ENCODE measurements around the gene KCTD1. TPM values are rescaled to one million over a fixed set of nuclear protein-coding genes. Genes with fewer than 3 reads are reported as not detected.

KCTD1 gene
- total and polyA plus RNA-seq, 2 donors (not counting 1 experiment from before 2014, with no cell fraction given), result 2.3 to 5.0 TPM

GRCh38 chr18:26474542-26474941 lies 73.8 kb downstream of the KCTD1 start:
- Histone ChIP-seq H3K4me1 (ENCODE audit: control insufficient read depth in 2 of 2, insufficient read depth in 2 of 2, low read length in 2 of 2) (no peaks in the 10 kb centered on the region), H4K20me1 (ENCODE audit: control insufficient read depth, insufficient read depth, low read length, poor library complexity, severe bottlenecking) (no peaks in the 10 kb centered on the region), H3K9ac (ENCODE audit: low read length) (no peak overlapping the region), H3K36me3 (replicated peaks in 1 of 2; ENCODE audit: control extremely low read depth in 1 of 2, control insufficient read depth in 1 of 2, extremely low read depth in 1 of 2, insufficient read depth in 2 of 2, low read length in 1 of 2) (no peaks in the 10 kb centered on the region), H3K79me2 (ENCODE audit: control insufficient read depth, insufficient read depth, low read length) (no peaks in the 10 kb centered on the region), H2AFZ (ENCODE audit: insufficient read depth, low read depth, low read length, poor library complexity, severe bottlenecking) (no peak overlapping the region), H3K27ac (ENCODE audit: low read length in 2 of 2) (no peak overlapping the region), H3K4me2 (replicated peaks; ENCODE audit: low read depth, low read length, poor library complexity, severe bottlenecking) (no peak overlapping the region), H3K27me3 (replicated peaks in 1 of 4; ENCODE audit: control extremely low read depth in 1 of 4, control insufficient read depth in 3 of 4, insufficient read depth in 4 of 4, low read length in 3 of 4) (no peaks in the 10 kb centered on the region), H3K9me3 (ENCODE audit: control extremely low read depth in 1 of 3, control insufficient read depth in 2 of 3, insufficient read depth in 1 of 3, low read length in 2 of 3) (no peaks in the 10 kb centered on the region), H3K4me3 (ENCODE audit: control extremely low read depth in 1 of 5, extremely low read depth in 1 of 5, insufficient read depth in 1 of 5, low read depth in 2 of 5, low read length in 4 of 5) (no peak overlapping the region)
- intact Hi-C loops (cut with micrococcal nuclease), result no loop called here
- POLR2A ChIA-PET, result no interaction called here
- H3K4me3 Mint-ChIP-seq, result no peak overlapping the region
- WGBS (ENCODE audit: insufficient coverage), result no CpG with 5 or more reads among the region's 1 CpG
- TF ChIP-seq EZH2 (IDR thresholded peaks at IDR 0.05; ENCODE audit: borderline replicate concordance, insufficient read depth, low read depth, low read length, poor library complexity, severe bottlenecking) (no peak), CTCF (IDR thresholded peaks at IDR 0.05) (no peak)
- CTCF ChIA-PET, result no interaction called here
- DNase-seq (no peak), ATAC-seq (ENCODE audit: low read depth) (no peak)
- no peaks in the 10 kb centered on the region for H3K9me3 Mint-ChIP-seq (ENCODE audit: insufficient read depth)
- peaks cover 3% of the 10 kb centered on the region for H3K4me1 Mint-ChIP-seq
- no peak overlapping the region for H3K27ac Mint-ChIP-seq
- H3K27me3 Mint-ChIP-seq, result no peaks in the 10 kb centered on the region

GRCh38 chr18:26473672-26474071 lies 74.7 kb downstream of the KCTD1 start:
- TF ChIP-seq CTCF (IDR thresholded peaks at IDR 0.05) (no peak), EZH2 (IDR thresholded peaks at IDR 0.05; ENCODE audit: borderline replicate concordance, insufficient read depth, low read depth, low read length, poor library complexity, severe bottlenecking) (no peak)
- Mint-ChIP-seq H3K4me3 (no peak overlapping the region), H3K4me1 (peaks cover 3% of the 10 kb centered on the region), H3K27ac (no peak overlapping the region), H3K9me3 (ENCODE audit: insufficient read depth) (no peaks in the 10 kb centered on the region), H3K27me3 (no peaks in the 10 kb centered on the region)
- WGBS (ENCODE audit: insufficient coverage), result 100% methylated on average over 3 of the region's 4 CpGs
- ATAC-seq (ENCODE audit: low read depth) (no peak), DNase-seq (no peak)
- no peaks in the 10 kb centered on the region for H3K9me3 ChIP-seq (ENCODE audit: control extremely low read depth in 1 of 3, control insufficient read depth in 2 of 3, insufficient read depth in 1 of 3, low read length in 2 of 3)
- CTCF ChIA-PET, result no interaction called here
- no peak overlapping the region for H3K4me3 ChIP-seq (ENCODE audit: control extremely low read depth in 1 of 5, extremely low read depth in 1 of 5, insufficient read depth in 1 of 5, low read depth in 2 of 5, low read length in 4 of 5)
- H4K20me1 ChIP-seq (ENCODE audit: control insufficient read depth, insufficient read depth, low read length, poor library complexity, severe bottlenecking), result no peaks in the 10 kb centered on the region
- peaks cover 0 to 2% (median 0%) of the 10 kb centered on the region in 4 experiments for H3K27me3 ChIP-seq (replicated peaks in 1 of 4; ENCODE audit: control extremely low read depth in 1 of 4, control insufficient read depth in 3 of 4, insufficient read depth in 4 of 4, low read length in 3 of 4)
- H3K27ac ChIP-seq (ENCODE audit: low read length in 2 of 2), result no peak overlapping the region
- H3K4me2 ChIP-seq (replicated peaks; ENCODE audit: low read depth, low read length, poor library complexity, severe bottlenecking), result no peak overlapping the region
- POLR2A ChIA-PET, result no interaction called here
- H3K4me1 ChIP-seq (ENCODE audit: control insufficient read depth in 2 of 2, insufficient read depth in 2 of 2, low read length in 2 of 2), result no peaks in the 10 kb centered on the region
- no peaks in the 10 kb centered on the region for H3K36me3 ChIP-seq (replicated peaks in 1 of 2; ENCODE audit: control extremely low read depth in 1 of 2, control insufficient read depth in 1 of 2, extremely low read depth in 1 of 2, insufficient read depth in 2 of 2, low read length in 1 of 2)
- H2AFZ ChIP-seq (ENCODE audit: insufficient read depth, low read depth, low read length, poor library complexity, severe bottlenecking), result no peak overlapping the region
- H3K9ac ChIP-seq (ENCODE audit: low read length), result no peak overlapping the region
- no peaks in the 10 kb centered on the region for H3K79me2 ChIP-seq (ENCODE audit: control insufficient read depth, insufficient read depth, low read length)
- intact Hi-C loops (cut with micrococcal nuclease), result no loop called here

All from B cell (primary cell).